ENCODE results near the gene NABP2. TPM values are rescaled to one million over a fixed set of nuclear protein-coding genes. Genes with fewer than 3 reads are reported as not detected.
A peak's percentile ranks its signal among the peaks of the same experiment; 100 is the strongest.
"Not testable (repeated sequence)": the region's sequence is repeated elsewhere in the genome, so short reads cannot be mapped to it uniquely, and the experiment has no call there.

The NABP2 gene
- total RNA-seq, 1 donor = 26.8 TPM

DNA sequence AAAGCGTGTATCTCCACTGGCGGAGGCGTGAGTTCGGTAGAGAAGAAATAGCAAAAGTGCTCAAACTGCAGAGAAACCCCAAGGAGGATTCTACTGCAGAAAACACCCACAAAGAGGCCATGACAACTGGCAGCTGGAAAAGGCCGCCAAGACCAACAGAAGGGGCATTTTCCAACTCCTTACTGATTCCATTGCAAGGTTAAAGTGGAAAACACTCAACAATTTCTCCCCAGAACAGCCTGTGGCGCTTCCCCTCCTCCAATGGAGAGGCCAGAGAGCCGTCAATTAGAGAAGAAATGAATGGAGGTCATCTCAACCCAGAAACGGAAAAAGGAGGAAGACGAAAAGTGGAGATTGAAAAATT is 34.7 kb downstream of the NABP2 start:
- TF ChIP-seq, protein P1, sequence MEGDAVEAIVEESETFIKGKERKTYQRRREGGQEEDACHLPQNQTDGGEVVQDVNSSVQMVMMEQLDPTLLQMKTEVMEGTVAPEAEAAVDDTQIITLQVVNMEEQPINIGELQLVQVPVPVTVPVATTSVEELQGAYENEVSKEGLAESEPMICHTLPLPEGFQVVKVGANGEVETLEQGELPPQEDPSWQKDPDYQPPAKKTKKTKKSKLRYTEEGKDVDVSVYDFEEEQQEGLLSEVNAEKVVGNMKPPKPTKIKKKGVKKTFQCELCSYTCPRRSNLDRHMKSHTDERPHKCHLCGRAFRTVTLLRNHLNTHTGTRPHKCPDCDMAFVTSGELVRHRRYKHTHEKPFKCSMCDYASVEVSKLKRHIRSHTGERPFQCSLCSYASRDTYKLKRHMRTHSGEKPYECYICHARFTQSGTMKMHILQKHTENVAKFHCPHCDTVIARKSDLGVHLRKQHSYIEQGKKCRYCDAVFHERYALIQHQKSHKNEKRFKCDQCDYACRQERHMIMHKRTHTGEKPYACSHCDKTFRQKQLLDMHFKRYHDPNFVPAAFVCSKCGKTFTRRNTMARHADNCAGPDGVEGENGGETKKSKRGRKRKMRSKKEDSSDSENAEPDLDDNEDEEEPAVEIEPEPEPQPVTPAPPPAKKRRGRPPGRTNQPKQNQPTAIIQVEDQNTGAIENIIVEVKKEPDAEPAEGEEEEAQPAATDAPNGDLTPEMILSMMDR (IDR thresholded peaks at IDR 0.05; ENCODE audit: extremely low read depth, low read depth, low read length) = no peak
- Histone ChIP-seq H3K4me3 (ENCODE audit: insufficient read depth, low read length) (peak overlapping the region; percentile 94), H3K27me3 (ENCODE audit: insufficient read depth, low read length) (no peaks in the 10 kb centered on the region), H4K20me1 (ENCODE audit: insufficient read depth, low read length) (peaks cover 36% of the 10 kb centered on the region), H3K4me2 (ENCODE audit: insufficient read depth, low read length) (peak overlapping the region; percentile 79), H3K79me2 (ENCODE audit: insufficient read depth, low read length) (peaks cover 42% of the 10 kb centered on the region), H3K36me3 (ENCODE audit: insufficient read depth, low read length) (peaks cover 29% of the 10 kb centered on the region), H3K9me3 (ENCODE audit: low read depth, low read length) (no peaks in the 10 kb centered on the region), H2AFZ (ENCODE audit: low read length) (peak overlapping the region; percentile 73), H3K27ac (ENCODE audit: low read depth, low read length) (peak overlapping the region; percentile 50), H3K4me1 (ENCODE audit: insufficient read depth, low read length) (peaks cover 37% of the 10 kb centered on the region)
- no peak for DNase-seq (ENCODE audit: insufficient read length, low spot score, missing footprints)

DNA sequence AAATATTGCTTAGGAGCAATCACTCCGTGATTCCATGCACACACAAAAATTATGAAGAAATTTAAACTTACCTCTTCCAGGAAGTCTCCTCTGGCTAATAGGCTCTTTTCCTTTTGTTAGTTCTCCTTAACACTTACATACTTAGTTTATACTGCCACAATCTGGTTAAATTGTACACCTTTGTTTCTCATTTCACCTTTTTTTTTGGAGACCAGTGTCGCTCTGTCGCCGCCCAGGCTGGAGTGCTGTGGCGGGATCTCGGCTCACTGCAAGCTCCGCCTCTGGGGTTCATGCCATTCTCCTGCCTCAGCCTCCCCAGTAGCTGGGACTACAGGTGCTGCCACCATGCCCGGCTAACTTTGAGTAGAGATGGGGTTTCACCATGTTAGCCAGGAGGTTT is 36.2 kb downstream of the NABP2 start:
- peaks cover 28% of the 10 kb centered on the region for H3K79me2 ChIP-seq (ENCODE audit: insufficient read depth, low read length)

DNA sequence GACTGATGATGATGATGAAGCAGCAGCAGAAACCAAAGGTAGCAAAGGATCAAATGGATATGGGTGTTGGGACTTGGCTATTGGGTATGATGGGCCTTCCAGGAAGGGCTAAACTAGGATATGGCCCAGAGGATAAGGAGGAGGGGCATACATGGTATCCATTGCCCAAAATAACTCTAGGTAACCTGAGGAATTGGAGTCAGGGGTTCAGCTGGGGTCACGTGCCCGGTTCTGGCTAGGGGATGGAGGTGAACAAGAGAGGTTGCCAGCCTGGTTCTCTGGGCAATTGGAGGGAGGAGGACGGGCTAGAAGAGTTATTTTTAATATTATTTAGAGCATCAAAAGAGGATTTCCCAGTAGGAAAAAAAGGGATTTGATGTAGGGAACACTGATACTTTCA is 36.8 kb downstream of the NABP2 start:
- Histone ChIP-seq H3K4me2 (ENCODE audit: insufficient read depth, low read length) (no peak overlapping the region), H3K9me3 (ENCODE audit: low read depth, low read length) (no peaks in the 10 kb centered on the region), H3K79me2 (ENCODE audit: insufficient read depth, low read length) (peaks cover 22% of the 10 kb centered on the region), H3K4me1 (ENCODE audit: insufficient read depth, low read length) (peaks cover 33% of the 10 kb centered on the region), H3K4me3 (ENCODE audit: insufficient read depth, low read length) (no peak overlapping the region), H3K27ac (ENCODE audit: low read depth, low read length) (no peak overlapping the region), H2AFZ (ENCODE audit: low read length) (no peak overlapping the region), H3K36me3 (ENCODE audit: insufficient read depth, low read length) (peaks cover 9% of the 10 kb centered on the region), H3K27me3 (ENCODE audit: insufficient read depth, low read length) (no peaks in the 10 kb centered on the region), H4K20me1 (ENCODE audit: insufficient read depth, low read length) (peaks cover 19% of the 10 kb centered on the region)
- DNase-seq (ENCODE audit: insufficient read length, low spot score, missing footprints) = peak; percentile 6
- TF ChIP-seq, protein P1 (IDR thresholded peaks at IDR 0.05; ENCODE audit: extremely low read depth, low read depth, low read length) = no peak

More for the DNA sequence above, 36.2 kb downstream of the NABP2 start:
- H3K9me3 ChIP-seq (ENCODE audit: low read depth, low read length) = no peaks in the 10 kb centered on the region
- TF ChIP-seq, protein P1 (IDR thresholded peaks at IDR 0.05; ENCODE audit: extremely low read depth, low read depth, low read length) = no peak
- H3K27me3 ChIP-seq (ENCODE audit: insufficient read depth, low read length) = no peaks in the 10 kb centered on the region
- H3K4me1 ChIP-seq (ENCODE audit: insufficient read depth, low read length) = peaks cover 37% of the 10 kb centered on the region
- H3K36me3 ChIP-seq (ENCODE audit: insufficient read depth, low read length) = peaks cover 14% of the 10 kb centered on the region
- H3K27ac ChIP-seq (ENCODE audit: low read depth, low read length) = no peak overlapping the region
- H2AFZ ChIP-seq (ENCODE audit: low read length) = no peak overlapping the region
- peaks cover 24% of the 10 kb centered on the region for H4K20me1 ChIP-seq (ENCODE audit: insufficient read depth, low read length)
- no peak overlapping the region for H3K4me3 ChIP-seq (ENCODE audit: insufficient read depth, low read length)
- peak; percentile 74 for DNase-seq (ENCODE audit: insufficient read length, low spot score, missing footprints)
- no peak overlapping the region for H3K4me2 ChIP-seq (ENCODE audit: insufficient read depth, low read length)

DNA sequence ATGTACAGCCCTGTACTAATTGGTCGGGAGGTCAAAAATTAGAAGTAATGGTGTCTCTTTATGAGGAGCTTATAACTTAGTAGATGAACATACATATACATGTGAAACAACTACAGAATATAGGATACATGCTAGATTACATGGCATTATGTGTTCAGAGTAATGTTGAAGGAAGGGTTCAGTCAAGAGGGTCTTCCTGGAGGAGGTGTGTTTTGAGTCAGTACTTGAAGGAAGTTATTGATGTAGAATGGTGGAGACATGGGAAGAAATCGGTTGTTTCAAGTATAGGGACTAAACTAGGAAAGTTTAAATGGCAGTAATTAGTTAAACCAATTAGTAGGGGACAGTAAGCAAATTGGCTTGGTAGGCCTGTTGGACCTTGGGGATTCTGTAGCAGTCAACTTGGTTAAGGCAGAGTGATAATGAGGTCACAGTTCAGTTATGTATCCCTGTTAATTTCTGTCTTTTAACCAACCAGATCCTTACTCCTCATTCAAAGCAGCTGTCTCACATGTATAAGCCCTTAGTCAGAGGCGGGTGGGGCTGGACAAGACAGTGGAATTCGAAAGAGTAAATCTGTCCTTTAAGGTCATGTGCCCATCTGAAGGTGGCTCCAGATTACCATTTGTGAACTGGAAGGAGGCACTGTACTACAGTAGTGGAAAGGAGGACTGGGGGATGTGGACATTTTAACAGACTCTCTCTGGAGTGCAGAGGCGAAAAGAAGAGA is 37.5 kb downstream of the NABP2 start:
- Histone ChIP-seq H4K20me1 (ENCODE audit: insufficient read depth, low read length) (peaks cover 11% of the 10 kb centered on the region), H3K4me1 (ENCODE audit: insufficient read depth, low read length) (peaks cover 32% of the 10 kb centered on the region), H3K4me3 (ENCODE audit: insufficient read depth, low read length) (no peak overlapping the region), H3K79me2 (ENCODE audit: insufficient read depth, low read length) (peaks cover 15% of the 10 kb centered on the region), H2AFZ (ENCODE audit: low read length) (peak overlapping the region; percentile 28), H3K27ac (ENCODE audit: low read depth, low read length) (peak overlapping the region; percentile 45), H3K4me2 (ENCODE audit: insufficient read depth, low read length) (peak overlapping the region; percentile 57), H3K36me3 (ENCODE audit: insufficient read depth, low read length) (peaks cover 1% of the 10 kb centered on the region), H3K27me3 (ENCODE audit: insufficient read depth, low read length) (no peaks in the 10 kb centered on the region), H3K9me3 (ENCODE audit: low read depth, low read length) (no peaks in the 10 kb centered on the region)
- DNase-seq (ENCODE audit: insufficient read length, low spot score, missing footprints) = peak; percentile 96
- TF ChIP-seq, protein P1 (IDR thresholded peaks at IDR 0.05; ENCODE audit: extremely low read depth, low read depth, low read length) = no peak

DNA sequence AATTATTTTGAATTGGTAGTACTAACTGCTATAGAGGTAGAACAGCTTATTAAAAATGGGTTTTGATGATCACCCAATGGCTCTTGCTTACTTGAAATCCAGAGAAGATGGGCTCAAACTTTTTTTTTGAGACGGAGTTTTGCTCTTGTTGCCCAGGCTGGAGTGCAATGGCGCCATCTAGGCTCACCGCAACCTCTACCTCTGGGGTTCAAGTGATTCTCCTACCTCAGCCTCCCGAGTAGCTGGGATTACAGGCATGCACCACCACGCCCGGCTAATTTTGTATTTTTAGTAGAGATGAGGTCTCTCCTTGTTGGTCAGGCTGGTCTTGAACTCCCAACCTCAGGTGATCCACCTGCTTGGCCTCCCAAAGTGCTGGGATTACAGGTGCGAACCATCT is 38.8 kb downstream of the NABP2 start:
- H3K36me3 ChIP-seq (ENCODE audit: insufficient read depth, low read length); H3K79me2 ChIP-seq (ENCODE audit: insufficient read depth, low read length); H3K4me3 ChIP-seq (ENCODE audit: insufficient read depth, low read length); H3K27ac ChIP-seq (ENCODE audit: low read depth, low read length); H3K27me3 ChIP-seq (ENCODE audit: insufficient read depth, low read length); H3K9me3 ChIP-seq (ENCODE audit: low read depth, low read length); H4K20me1 ChIP-seq (ENCODE audit: insufficient read depth, low read length); H3K4me2 ChIP-seq (ENCODE audit: insufficient read depth, low read length); H2AFZ ChIP-seq (ENCODE audit: low read length); DNase-seq (ENCODE audit: insufficient read length, low spot score, missing footprints): not testable (repeated sequence)
- H3K4me1 ChIP-seq (ENCODE audit: insufficient read depth, low read length) = peaks cover 30% of the 10 kb centered on the region

DNA sequence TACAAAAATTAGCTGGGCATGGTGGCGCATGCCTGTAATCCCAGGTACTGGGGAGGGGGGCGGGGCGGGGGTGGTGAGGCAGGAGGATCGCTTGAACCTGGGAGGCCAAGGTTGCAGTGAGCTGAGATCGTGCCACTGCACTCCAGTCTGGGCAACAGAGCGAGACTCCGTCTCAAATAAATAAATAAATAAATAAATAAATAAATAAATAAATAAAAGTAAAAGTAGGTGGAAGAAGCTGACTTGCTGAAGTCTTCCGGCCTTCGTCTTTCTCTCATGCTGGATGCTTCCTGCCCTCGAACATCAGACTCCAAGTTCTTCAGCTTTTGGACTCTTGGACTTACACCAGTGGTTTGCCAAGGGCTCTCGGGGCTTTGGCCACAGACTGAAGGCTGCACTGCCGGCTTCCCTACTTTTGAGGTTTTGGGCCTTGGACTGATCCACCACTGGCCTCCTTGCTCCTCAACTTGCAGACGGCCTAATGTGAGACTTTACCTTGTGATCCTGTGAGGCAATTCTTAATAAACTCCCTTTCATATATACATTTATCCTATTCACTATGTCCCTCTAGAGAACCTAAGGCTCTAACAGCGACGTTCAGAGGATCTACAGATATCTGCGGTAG is 42.0 kb downstream of the NABP2 start:
- H3K9me3 ChIP-seq (ENCODE audit: low read depth, low read length); H3K27me3 ChIP-seq (ENCODE audit: insufficient read depth, low read length); DNase-seq (ENCODE audit: insufficient read length, low spot score, missing footprints); H4K20me1 ChIP-seq (ENCODE audit: insufficient read depth, low read length); H3K79me2 ChIP-seq (ENCODE audit: insufficient read depth, low read length): not testable (repeated sequence)
- Histone ChIP-seq H3K4me3 (ENCODE audit: insufficient read depth, low read length) (peak overlapping the region; percentile 81), H3K4me1 (ENCODE audit: insufficient read depth, low read length) (peaks cover 21% of the 10 kb centered on the region), H3K4me2 (ENCODE audit: insufficient read depth, low read length) (peak overlapping the region; percentile 92), H3K27ac (ENCODE audit: low read depth, low read length) (peak overlapping the region; percentile 76), H2AFZ (ENCODE audit: low read length) (peak overlapping the region; percentile 98), H3K36me3 (ENCODE audit: insufficient read depth, low read length) (peaks cover 15% of the 10 kb centered on the region)
